Stimulated activated naive B cell treated with anti-CD40 and anti-IgM and Interleukin-4, amounts not matched to agents 10 μg/mL and 1 μg/mL and 100 μg/mL, for 72 hours (primary cell): ENCODE measurements around the gene MAD1L1.

ENCODE experiments used
- ATAC-seq, 2 donors: fragments of 150-1000 bp; cut with Tn5 transposase; replicated peaks; 2 replicates each; pipeline ENCODE4 v1.10.0; 2021; ENCODE audit warnings: moderate library complexity in 1 of 2
- DNase-seq: peaks from one replicate; pipeline ENCODE4 v3.0.0; 2021
- H3K27ac Mint-ChIP-seq: one replicate; pipeline ENCODE4 v1.8.0; 2022; ENCODE audit warnings: mild to moderate bottlenecking, mixed read lengths
- H3K27me3 Mint-ChIP-seq, 2 donors: one replicate each; pipeline ENCODE4 v1.8.0; 2022; ENCODE audit warnings: mixed read lengths in 2 of 2
- H3K36me3 Mint-ChIP-seq, 2 donors: one replicate each; pipeline ENCODE4 v1.8.0; 2022; ENCODE audit warnings: mixed read lengths in 2 of 2, mild to moderate bottlenecking in 1 of 2
- H3K4me1 Mint-ChIP-seq, 2 donors: one replicate each; pipeline ENCODE4 v1.8.0; 2022; ENCODE audit warnings: mixed read lengths in 2 of 2, mild to moderate bottlenecking in 1 of 2
- H3K4me3 Mint-ChIP-seq, 2 donors: one replicate each; pipeline ENCODE4 v1.8.0; 2022; ENCODE audit warnings: mild to moderate bottlenecking in 2 of 2, mixed read lengths in 2 of 2, moderate library complexity in 1 of 2
- H3K9me3 Mint-ChIP-seq, 2 donors: one replicate each; pipeline ENCODE4 v1.8.0; 2022; ENCODE audit warnings: mixed read lengths in 2 of 2, mild to moderate bottlenecking in 1 of 2

MAD1L1 gene

DNA sequence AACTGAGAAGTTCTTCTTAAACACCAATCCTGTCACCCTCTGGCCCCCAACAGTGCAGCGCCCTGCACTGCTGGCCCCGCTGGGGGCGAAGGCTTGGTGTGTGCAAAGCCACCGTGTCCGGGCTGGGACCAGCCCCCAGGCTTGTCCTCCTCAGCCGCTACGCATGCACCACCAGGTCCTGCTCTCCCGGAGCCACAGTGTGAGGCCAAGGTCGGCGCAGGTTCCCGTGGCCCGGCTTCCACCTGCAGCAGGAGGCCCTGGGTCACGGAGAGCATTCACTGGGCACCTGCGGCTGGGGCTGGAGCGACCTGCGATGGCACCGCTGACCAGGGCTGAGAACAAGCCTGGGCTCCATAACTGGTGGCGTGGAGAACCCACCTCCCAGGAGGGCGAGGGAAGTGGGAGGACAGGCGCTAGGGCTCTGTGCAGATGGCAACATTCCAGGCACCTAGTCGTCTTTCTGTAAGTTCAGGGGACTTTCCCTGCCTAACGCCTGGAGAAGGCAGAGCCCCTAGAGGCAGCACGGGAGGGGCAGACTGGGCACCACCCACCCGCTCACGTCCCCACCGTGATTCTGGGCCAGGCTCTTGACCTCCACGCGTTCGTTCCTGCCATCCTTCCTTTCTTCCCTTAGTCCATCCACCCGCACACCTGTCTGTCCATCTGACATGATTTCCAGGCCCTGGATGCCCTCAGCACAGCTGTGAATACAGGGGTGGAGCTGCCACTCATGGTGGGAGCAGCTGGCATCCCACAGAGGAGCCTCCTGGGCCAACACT lies 291.1 kb downstream of the MAD1L1 start:
- no peak for DNase-seq
- H3K27ac Mint-ChIP-seq, result peak overlapping the region; percentile 99
- H3K27me3 Mint-ChIP-seq, result no peaks in the 10 kb centered on the region
- H3K36me3 Mint-ChIP-seq, result peaks cover 23 to 31% of the 10 kb centered on the region in 2 donors
- H3K4me1 Mint-ChIP-seq, result peaks cover 41 to 74% of the 10 kb centered on the region in 2 donors
- H3K9me3 Mint-ChIP-seq, result peaks cover 2 to 4% of the 10 kb centered on the region in 2 donors
- ATAC-seq, result no peak
- peak overlapping the region in 1 of 2 donors; percentile 18 for H3K4me3 Mint-ChIP-seq

DNA sequence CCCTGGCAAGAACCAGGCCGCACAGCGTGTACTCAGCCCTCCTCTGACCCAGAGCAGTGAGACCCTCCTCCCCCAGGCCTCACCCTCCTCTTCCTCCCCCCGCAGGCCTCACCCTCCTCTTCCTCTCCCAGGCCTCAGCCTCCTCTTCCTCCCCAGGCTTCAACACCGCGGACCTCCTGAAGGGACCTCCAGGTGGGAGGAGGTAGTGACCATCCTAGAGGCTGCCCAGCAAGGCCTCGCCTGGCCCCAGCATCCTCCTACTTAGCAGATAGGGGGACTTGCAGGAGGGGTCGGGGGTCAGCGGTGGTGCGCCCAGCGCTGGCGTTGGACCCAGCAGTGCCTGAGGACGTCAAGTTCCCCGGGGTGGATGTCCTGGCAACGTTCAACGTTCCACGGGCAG lies 291.9 kb downstream of the MAD1L1 start:
- no peaks in the 10 kb centered on the region for H3K27me3 Mint-ChIP-seq
- H3K4me3 Mint-ChIP-seq, result peak overlapping the region; percentile 92 to 94
- peaks cover 2 to 4% of the 10 kb centered on the region in 2 donors for H3K9me3 Mint-ChIP-seq
- peaks cover 26 to 37% of the 10 kb centered on the region in 2 donors for H3K36me3 Mint-ChIP-seq
- ATAC-seq (no peak), DNase-seq (no peak)
- peak overlapping the region; percentile 99 for H3K27ac Mint-ChIP-seq
- H3K4me1 Mint-ChIP-seq, result peaks cover 46 to 81% of the 10 kb centered on the region in 2 donors

DNA sequence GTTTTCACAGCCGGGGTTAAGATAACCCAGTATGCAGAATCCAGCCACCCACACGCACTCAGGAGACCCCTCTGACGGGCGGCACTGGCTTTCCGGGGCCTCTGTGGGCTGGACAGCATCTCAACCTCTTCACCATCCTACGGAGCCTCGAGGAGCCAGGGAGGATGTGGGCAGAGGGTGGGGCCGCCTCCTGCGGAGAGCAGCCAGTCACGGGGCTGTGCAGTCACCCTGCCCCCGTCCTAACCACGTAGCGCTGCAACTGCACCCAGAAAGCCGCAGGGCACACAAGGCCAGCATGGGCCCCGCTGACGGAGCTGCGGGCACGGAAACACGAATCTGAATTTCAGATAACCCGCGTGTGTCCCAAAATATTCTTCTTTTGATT lies 292.4 kb downstream of the MAD1L1 start:
- DNase-seq (peak; percentile 88), ATAC-seq (peak; percentile 92 to 95)

GRCh38 chr7:1939434-1940401 lies 293.0 kb downstream of the MAD1L1 start:
- H3K9me3 Mint-ChIP-seq, result peaks cover 2 to 4% of the 10 kb centered on the region in 2 donors
- H3K4me1 Mint-ChIP-seq, result peaks cover 50 to 81% of the 10 kb centered on the region in 2 donors
- H3K27ac Mint-ChIP-seq, result peak overlapping the region; percentile 99
- no peaks in the 10 kb centered on the region for H3K27me3 Mint-ChIP-seq
- DNase-seq (peak; percentile 51), ATAC-seq (peak; percentile 41 to 42)
- peaks cover 26 to 36% of the 10 kb centered on the region in 2 donors for H3K36me3 Mint-ChIP-seq
- H3K4me3 Mint-ChIP-seq, result peak overlapping the region; percentile 92 to 94

More for the DNA sequence above, 292.4 kb downstream of the MAD1L1 start:
- H3K4me1 Mint-ChIP-seq, result peaks cover 47 to 78% of the 10 kb centered on the region in 2 donors
- peaks cover 2 to 4% of the 10 kb centered on the region in 2 donors for H3K9me3 Mint-ChIP-seq
- H3K36me3 Mint-ChIP-seq, result peaks cover 24 to 36% of the 10 kb centered on the region in 2 donors
- peak overlapping the region; percentile 92 to 94 for H3K4me3 Mint-ChIP-seq
- peak overlapping the region; percentile 99 for H3K27ac Mint-ChIP-seq
- H3K27me3 Mint-ChIP-seq, result no peaks in the 10 kb centered on the region

DNA sequence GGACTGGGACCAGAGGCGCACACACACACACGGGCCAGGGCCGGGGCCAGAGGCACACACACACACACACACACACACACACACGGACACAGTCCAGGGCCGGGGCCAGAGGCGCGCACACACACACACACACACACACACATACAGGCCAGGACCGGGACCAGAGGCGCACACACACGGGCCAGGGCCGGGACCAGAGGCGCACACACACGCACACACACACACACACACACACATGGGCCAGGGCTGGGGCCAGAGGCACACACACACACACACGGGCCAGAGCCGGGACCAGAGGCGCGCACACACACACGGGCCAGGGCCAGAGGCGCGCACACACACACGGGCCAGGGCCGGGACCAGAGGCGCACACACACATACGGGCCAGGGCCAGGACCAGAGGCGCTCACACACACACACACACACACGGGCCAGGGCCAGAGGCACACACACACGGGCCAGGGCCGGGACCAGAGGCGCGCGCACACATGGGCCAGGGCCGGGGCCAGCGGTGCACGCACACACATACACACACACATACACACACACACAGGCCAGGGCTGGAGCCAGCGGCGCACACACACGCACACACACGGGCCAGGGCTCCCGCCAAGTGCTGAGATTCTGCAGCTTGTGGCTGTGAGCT lies 293.8 kb downstream of the MAD1L1 start:
- Mint-ChIP-seq H3K36me3 (peaks cover 30 to 41% of the 10 kb centered on the region in 2 donors), H3K9me3 (peaks cover 2 to 4% of the 10 kb centered on the region in 2 donors)

GRCh38 chr7:1937252-1937605 lies 295.5 kb downstream of the MAD1L1 start:
- no peak for DNase-seq
- H3K4me1 Mint-ChIP-seq, result peaks cover 50 to 71% of the 10 kb centered on the region in 2 donors
- peaks cover 35 to 47% of the 10 kb centered on the region in 2 donors for H3K36me3 Mint-ChIP-seq

More for the DNA sequence above, 293.8 kb downstream of the MAD1L1 start:
- H3K27me3 Mint-ChIP-seq, result no peaks in the 10 kb centered on the region
- H3K4me1 Mint-ChIP-seq, result peaks cover 52 to 84% of the 10 kb centered on the region in 2 donors
- peak overlapping the region; percentile 92 to 94 for H3K4me3 Mint-ChIP-seq
- peak; percentile 24 for DNase-seq
- H3K27ac Mint-ChIP-seq, result peak overlapping the region; percentile 99
- ATAC-seq, result peak; percentile 0 to 14

GRCh38 chr7:1936531-1937251 lies 296.1 kb downstream of the MAD1L1 start:
- peak overlapping the region in 1 of 2 donors; percentile 10 for H3K4me3 Mint-ChIP-seq
- ATAC-seq (no peak), DNase-seq (no peak)
- H3K9me3 Mint-ChIP-seq, result peaks cover 2 to 4% of the 10 kb centered on the region in 2 donors
- peaks cover 40 to 52% of the 10 kb centered on the region in 2 donors for H3K36me3 Mint-ChIP-seq
- peaks cover 46 to 71% of the 10 kb centered on the region in 2 donors for H3K4me1 Mint-ChIP-seq
- no peaks in the 10 kb centered on the region for H3K27me3 Mint-ChIP-seq
- H3K27ac Mint-ChIP-seq, result no peak overlapping the region

More at GRCh38 chr7:1937252-1937605, 295.5 kb downstream of the MAD1L1 start:
- no peak for ATAC-seq
- Mint-ChIP-seq H3K27ac (no peak overlapping the region), H3K9me3 (peaks cover 2 to 4% of the 10 kb centered on the region in 2 donors), H3K4me3 (peak overlapping the region in 1 of 2 donors; percentile 10), H3K27me3 (no peaks in the 10 kb centered on the region)

GRCh38 chr7:1936006-1936310 lies 296.8 kb downstream of the MAD1L1 start:
- peaks cover 44 to 65% of the 10 kb centered on the region in 2 donors for H3K4me1 Mint-ChIP-seq
- ATAC-seq (no peak), DNase-seq (no peak)
- no peak overlapping the region for H3K4me3 Mint-ChIP-seq
- H3K9me3 Mint-ChIP-seq, result peaks cover 2 to 4% of the 10 kb centered on the region in 2 donors
- H3K27ac Mint-ChIP-seq, result no peak overlapping the region
- H3K36me3 Mint-ChIP-seq, result peaks cover 42 to 58% of the 10 kb centered on the region in 2 donors
- no peaks in the 10 kb centered on the region for H3K27me3 Mint-ChIP-seq

DNA sequence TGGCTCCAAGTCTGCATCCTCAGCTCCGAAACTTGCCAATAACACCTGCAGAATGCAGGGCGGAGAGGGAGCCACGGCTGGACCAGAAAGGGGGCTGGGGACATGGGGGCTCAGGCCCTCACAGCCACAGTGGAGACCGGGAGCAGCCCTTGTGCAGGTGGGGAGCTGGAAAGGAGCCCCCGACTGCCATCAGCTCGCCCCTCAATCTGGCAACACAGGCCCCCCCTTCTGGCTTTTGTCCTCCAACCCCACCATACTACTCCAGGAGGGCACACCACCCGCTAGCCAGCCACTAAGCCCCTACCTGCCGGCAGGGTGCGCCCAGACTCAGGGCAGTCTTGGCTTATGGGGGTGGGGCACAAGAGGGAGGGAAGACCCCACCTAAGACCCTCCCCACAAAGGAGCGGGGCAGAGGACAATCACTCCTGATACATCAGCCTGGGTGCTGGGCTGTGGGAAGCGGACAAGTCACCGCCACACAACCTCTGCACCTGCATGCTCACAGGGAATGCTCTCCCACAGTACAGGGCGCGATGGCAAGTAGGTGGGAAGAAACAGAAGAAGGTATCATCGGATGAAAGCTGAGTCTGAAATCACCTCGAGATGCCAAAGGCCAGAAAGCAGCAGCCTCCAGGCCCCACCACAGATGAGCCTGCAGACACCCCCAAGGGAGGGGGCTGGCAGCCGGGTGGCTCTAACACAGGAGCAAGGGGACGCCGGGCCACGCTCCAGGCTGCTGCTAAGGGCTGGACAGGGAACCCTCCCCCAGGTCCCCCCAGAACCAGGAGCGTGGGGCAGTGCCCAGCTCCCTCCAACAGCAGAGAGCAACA lies 297.4 kb downstream of the MAD1L1 start:
- peaks cover 2 to 4% of the 10 kb centered on the region in 2 donors for H3K9me3 Mint-ChIP-seq
- DNase-seq (no peak), ATAC-seq (no peak)
- H3K4me3 Mint-ChIP-seq, result no peak overlapping the region
- peaks cover 42 to 64% of the 10 kb centered on the region in 2 donors for H3K36me3 Mint-ChIP-seq
- peaks cover 42 to 60% of the 10 kb centered on the region in 2 donors for H3K4me1 Mint-ChIP-seq
- no peaks in the 10 kb centered on the region for H3K27me3 Mint-ChIP-seq
- peak overlapping the region; percentile 69 for H3K27ac Mint-ChIP-seq

DNA sequence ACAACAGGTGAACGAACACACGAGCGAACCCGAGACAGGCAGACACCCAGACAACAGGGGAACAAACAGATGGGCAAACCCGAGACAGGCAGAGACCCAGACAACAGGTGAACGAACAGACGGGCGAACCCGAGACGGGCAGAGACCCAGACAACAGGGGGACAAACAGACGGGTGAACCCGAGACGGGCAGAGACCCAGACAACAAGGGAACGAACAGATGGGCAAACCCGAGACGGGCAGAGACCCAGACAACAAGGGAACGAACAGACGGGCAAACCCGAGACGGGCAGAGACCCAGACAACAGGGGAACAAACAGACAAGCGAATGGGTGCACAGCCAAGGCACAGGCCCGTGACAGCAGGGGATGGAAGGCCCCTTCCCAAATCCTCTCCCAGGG lies 298.0 kb downstream of the MAD1L1 start:
- DNase-seq (no peak), ATAC-seq (no peak)
- Mint-ChIP-seq H3K4me1 (peaks cover 40 to 53% of the 10 kb centered on the region in 2 donors), H3K36me3 (peaks cover 42 to 64% of the 10 kb centered on the region in 2 donors), H3K27ac (peak overlapping the region; percentile 87), H3K9me3 (peaks cover 2 to 4% of the 10 kb centered on the region in 2 donors), H3K4me3 (peak overlapping the region in 1 of 2 donors; percentile 60), H3K27me3 (no peaks in the 10 kb centered on the region)

DNA sequence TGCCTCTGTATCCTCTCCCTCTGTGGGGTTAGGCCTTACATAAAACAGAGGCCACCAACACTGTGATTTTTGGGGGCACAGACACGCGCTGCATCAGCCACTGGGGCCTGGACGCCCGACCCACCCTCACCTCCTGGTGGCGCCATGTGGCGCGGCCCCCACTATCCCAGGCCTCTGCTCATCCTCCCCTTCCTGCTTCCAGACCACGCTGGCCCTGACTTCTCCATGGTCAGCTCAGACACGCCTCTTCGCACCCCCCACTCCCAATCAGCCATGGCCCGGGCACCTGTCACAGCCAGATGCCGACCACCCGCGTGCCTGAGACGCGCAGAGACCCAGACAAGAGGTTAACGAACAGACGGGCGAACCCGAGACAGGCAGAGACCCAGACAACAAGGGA lies 298.7 kb downstream of the MAD1L1 start:
- Mint-ChIP-seq H3K27me3 (no peaks in the 10 kb centered on the region), H3K9me3 (peaks cover 2 to 4% of the 10 kb centered on the region in 2 donors), H3K27ac (peak overlapping the region; percentile 87), H3K4me1 (peaks cover 35 to 47% of the 10 kb centered on the region in 2 donors), H3K36me3 (peaks cover 45 to 66% of the 10 kb centered on the region in 2 donors), H3K4me3 (no peak overlapping the region)
- ATAC-seq, result no peak
- DNase-seq, result no peak

GRCh38 chr7:1933066-1933750 lies 299.5 kb downstream of the MAD1L1 start:
- H3K4me1 Mint-ChIP-seq, result peaks cover 34 to 47% of the 10 kb centered on the region in 2 donors
- no peak overlapping the region for H3K4me3 Mint-ChIP-seq
- H3K27me3 Mint-ChIP-seq, result no peaks in the 10 kb centered on the region
- ATAC-seq, result no peak
- H3K27ac Mint-ChIP-seq, result peak overlapping the region; percentile 20
- peaks cover 2 to 3% of the 10 kb centered on the region in 2 donors for H3K9me3 Mint-ChIP-seq
- DNase-seq, result no peak
- H3K36me3 Mint-ChIP-seq, result peaks cover 41 to 66% of the 10 kb centered on the region in 2 donors
